Ovary (tissue), 9 donors: ENCODE data around the gene SEBOX. TPM values are rescaled to one million over a fixed set of nuclear protein-coding genes. Genes with fewer than 3 reads are reported as not detected.
A peak's percentile ranks its signal among the peaks of the same experiment; 100 is the strongest.

ENCODE experiments used
- DNase-seq, 5 donors: peaks; one replicate each; pipeline ENCODE4 v3.0.0-alpha.2; 2019 to 2020
- H3K27ac ChIP-seq, 2 donors: fragments of 200-600 bp; one replicate each; pipeline versions ENCODE4 v1.5.1 to v1.8.0; 2019 to 2022
- H3K27me3 ChIP-seq: fragments of 200-600 bp; one replicate; pipeline ENCODE4 v1.8.0; 2022
- H3K36me3 ChIP-seq: fragments of 200-600 bp; sonication (generic); one replicate; pipeline ENCODE4 v1.5.1; 2019
- H3K4me1 ChIP-seq: one replicate; pipeline ENCODE4 v1.8.1; 2013; ENCODE audit warnings: mild to moderate bottlenecking, moderate library complexity; ENCODE audit not compliant: insufficient read depth
- H3K4me3 ChIP-seq: fragments of 200-600 bp; sonication (generic); one replicate; pipeline ENCODE4 v1.5.1; 2017
- H3K9me3 ChIP-seq, 2 donors: fragments of 200-600 bp in 1 of 2; sonication (generic) in 1 of 2; one replicate each; pipeline versions ENCODE4 v1.5.1 to v1.8.1; 2013 to 2019; ENCODE audit warnings: mild to moderate bottlenecking in 1 of 2, moderate library complexity in 1 of 2
- CTCF ChIP-seq, 3 donors: fragments of 450-650 bp in 2 of 3; fragments of 200-600 bp in 1 of 3; IDR thresholded peaks; one replicate each; pipeline versions ENCODE4 v1.5.1 to v1.8.0; 2016 to 2022; ENCODE audit warnings: antibody characterized with exemption in 3 of 3, mild to moderate bottlenecking in 1 of 3
- EP300 ChIP-seq: sonication (generic); formaldehyde crosslinking; IDR thresholded peaks from one replicate; pipeline ENCODE4 v1.6.1; 2017; ENCODE audit warnings: antibody characterized with exemption
- POLR2A ChIP-seq: fragments of 450-650 bp; IDR thresholded peaks from one replicate; pipeline ENCODE4 v1.6.1; 2017; ENCODE audit warnings: antibody characterized with exemption, mild to moderate bottlenecking, moderate library complexity
- WGBS, 3 donors: extraction: QIAGEN DNeasy Blood & Tissue Kit in 1 of 3; methylation state at CpG; one replicate each; pipeline versions ENCODE4 v1.1.5 to v1.1.7; 2013 to 2017; 5-methylcytosine and 5-hydroxymethylcytosine counted together
- intact Hi-C, 4 donors: fragments of 100-400 bp; cut with DNase I; formaldehyde crosslinking; loops; one replicate each; pipeline versions ENCODE4 v1.11.0 to v1.15.1; 2022 to 2023
- polyA plus RNA-seq, 2 donors: library from polyadenylated mRNA; stranded (reverse); fragments of 200-250 nt in 1 of 2; fragments of 350-450 nt in 1 of 2; fragmentation: Illumina TruSeq in 1 of 2; extraction: RNeasy Lipid Tissue Mini Kit (QIAGEN cat#74804) in 1 of 2; gene quantifications; one replicate each; pipeline ENCODE4 v1.2.3, GENCODE V29; 2013 to 2014
- total RNA-seq, 7 donors: library from RNA; depleted of rRNA in 2 of 7; stranded (reverse); fragments of >200 nt in 2 of 7; fragmentation: NEBNext Ultra II Directional in 3 of 7; extraction: Animal tissue kit (Norgen Biotek cat#: 25700) in 3 of 7; gene quantifications; one replicate each; pipeline versions ENCODE4 v1.1.0 to v1.2.4, GENCODE V29; 2016 to 2023
- donor health status: DM: no; HTN: no; CAD: no; lungs with moderate emphysema.
- donor health status: DM: no; HTN: no; CAD: no.
- donor health status: Bipolar disorder and iron deficiency.
- donor health status: DM: yes; HTN: yes; CAD: no.
- donor health status: DM: no; HTN: no; CAD: no.
- donor health status: DM: yes; HTN: yes; CAD: no.

The SEBOX gene
- total and polyA plus RNA-seq, 9 donors: not detected

- 0 to 1% (median 0%) methylated on average over 50 to 72 of the region's 72 CpGs for WGBS, 3 donors
- intact Hi-C loops: no loop called here
- Histone ChIP-seq H3K27me3 (no peaks in the 10 kb centered on the region), H3K9me3 (no peaks in the 10 kb centered on the region), H3K4me1 (peaks cover 6% of the 10 kb centered on the region), H3K36me3 (no peaks in the 10 kb centered on the region), H3K4me3 (peak within 1 kb of the TSS; percentile 50), H3K27ac (peak within 1 kb of the TSS in 1 of 2 donors; percentile 62)
- TF ChIP-seq EP300: no peak
- peak; percentile 8 to 27 (median 14) for TF ChIP-seq CTCF (IDR thresholded peaks at IDR 0.05)
- no peak for TF ChIP-seq POLR2A
- peak; percentile 92 to 97 (median 95) for DNase-seq
Measured at GRCh38 chr17:28318759-28319597, 46.0 kb downstream of the SEBOX start, which contains the start of gene TMEM97. TMEM97 (plus strand) TSS chr17:28319200; CDS start chr17:28319240, 40 bp downstream.

- peaks cover 6% of the 10 kb centered on the region for H3K4me1 ChIP-seq
Measured at GRCh38 chr17:28317966-28318758, 46.8 kb downstream of the SEBOX start.

GRCh38 chr17:28317099-28317965 lies 47.7 kb downstream of the SEBOX start:
- H3K4me1 ChIP-seq: peaks cover 6% of the 10 kb centered on the region
- no peak for TF ChIP-seq CTCF (IDR thresholded peaks at IDR 0.05)
- no peak for TF ChIP-seq POLR2A
- TF ChIP-seq EP300: no peak
- no peak overlapping the region for H3K4me3 ChIP-seq
- DNase-seq: no peak
- 82% methylated on average over 21 of the region's 21 CpGs for WGBS, 3 donors
- H3K27me3 ChIP-seq: no peaks in the 10 kb centered on the region
- no peaks in the 10 kb centered on the region for H3K9me3 ChIP-seq
- intact Hi-C loops: no loop called here
- H3K36me3 ChIP-seq: no peaks in the 10 kb centered on the region
- no peak overlapping the region for H3K27ac ChIP-seq

More at GRCh38 chr17:28317966-28318758, 46.8 kb downstream of the SEBOX start:
- peak in 1 of 5 donors; percentile 41 for DNase-seq
- Histone ChIP-seq H3K4me3 (peak overlapping the region; percentile 50), H3K27me3 (no peaks in the 10 kb centered on the region), H3K27ac (peak overlapping the region in 1 of 2 donors; percentile 16), H3K36me3 (no peaks in the 10 kb centered on the region), H3K9me3 (no peaks in the 10 kb centered on the region)
- intact Hi-C loops: no loop called here
- 8 to 12% (median 11%) methylated on average over 40 of the region's 40 CpGs for WGBS, 3 donors
- no peak for TF ChIP-seq CTCF (IDR thresholded peaks at IDR 0.05)
